ENCODE data around the gene HACD2.
A peak's percentile ranks its signal among the peaks of the same experiment; 100 is the strongest.

HACD2 gene, protein sequence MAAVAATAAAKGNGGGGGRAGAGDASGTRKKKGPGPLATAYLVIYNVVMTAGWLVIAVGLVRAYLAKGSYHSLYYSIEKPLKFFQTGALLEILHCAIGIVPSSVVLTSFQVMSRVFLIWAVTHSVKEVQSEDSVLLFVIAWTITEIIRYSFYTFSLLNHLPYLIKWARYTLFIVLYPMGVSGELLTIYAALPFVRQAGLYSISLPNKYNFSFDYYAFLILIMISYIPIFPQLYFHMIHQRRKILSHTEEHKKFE

DNA sequence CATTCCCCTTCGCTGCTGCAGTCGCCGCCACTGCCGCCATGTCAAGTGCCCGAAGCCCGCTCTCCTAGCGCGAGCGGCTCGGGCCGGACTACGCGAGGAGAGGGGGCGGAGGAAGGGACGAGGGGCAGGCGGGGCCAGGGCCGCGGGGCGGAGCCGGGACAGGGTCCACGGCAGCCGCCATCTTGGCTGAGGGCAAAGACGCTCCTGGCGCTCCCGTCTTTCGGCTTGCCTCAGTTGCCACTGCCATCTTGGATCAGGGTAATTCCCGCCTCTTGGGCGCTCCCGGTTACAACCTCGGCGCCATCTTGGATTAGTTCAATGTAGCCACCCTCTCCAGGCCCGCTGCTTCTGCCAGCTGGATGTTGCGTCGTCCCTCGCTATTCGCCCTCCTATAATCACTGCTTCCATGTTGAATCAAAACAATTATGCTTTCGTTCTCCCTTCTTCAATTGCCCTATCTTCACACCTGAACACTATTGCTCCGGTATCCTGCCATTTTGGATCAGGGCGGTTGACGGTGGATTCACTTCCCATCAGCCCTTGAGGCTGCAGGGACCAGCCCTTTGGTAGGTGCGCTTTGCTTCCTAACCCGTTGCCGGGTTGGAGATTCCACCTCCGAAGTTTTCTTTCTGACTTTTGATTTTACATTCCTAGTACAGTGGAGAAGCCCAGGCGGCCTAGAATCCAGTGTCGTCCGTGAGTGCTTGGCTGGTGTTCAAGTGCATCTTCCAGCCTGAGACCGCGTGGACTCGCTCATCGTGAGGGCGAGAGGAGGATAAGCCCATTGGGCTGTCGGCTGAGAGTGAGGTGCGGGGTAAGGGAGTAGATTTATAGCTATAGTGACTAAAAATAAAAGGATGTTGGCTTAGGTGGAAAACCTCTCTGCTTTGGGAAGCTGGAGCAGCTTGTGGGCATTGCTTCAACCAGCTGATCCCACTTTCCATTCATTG is at the start of gene HACD2:
HACD2 (minus strand) TSS at position 66 of the 950 bp plus-strand sequence; CDS start at position 40, 26 bp downstream.
- peaks cover 3% of the 10 kb centered on the region for H3K36me3 ChIP-seq (ENCODE audit: control insufficient read depth, insufficient read depth, low read length)
- H3K27me3 ChIP-seq (replicated peaks; ENCODE audit: control insufficient read depth, insufficient read depth, low read length): no peaks in the 10 kb centered on the region
- TF ChIP-seq, protein P1, sequence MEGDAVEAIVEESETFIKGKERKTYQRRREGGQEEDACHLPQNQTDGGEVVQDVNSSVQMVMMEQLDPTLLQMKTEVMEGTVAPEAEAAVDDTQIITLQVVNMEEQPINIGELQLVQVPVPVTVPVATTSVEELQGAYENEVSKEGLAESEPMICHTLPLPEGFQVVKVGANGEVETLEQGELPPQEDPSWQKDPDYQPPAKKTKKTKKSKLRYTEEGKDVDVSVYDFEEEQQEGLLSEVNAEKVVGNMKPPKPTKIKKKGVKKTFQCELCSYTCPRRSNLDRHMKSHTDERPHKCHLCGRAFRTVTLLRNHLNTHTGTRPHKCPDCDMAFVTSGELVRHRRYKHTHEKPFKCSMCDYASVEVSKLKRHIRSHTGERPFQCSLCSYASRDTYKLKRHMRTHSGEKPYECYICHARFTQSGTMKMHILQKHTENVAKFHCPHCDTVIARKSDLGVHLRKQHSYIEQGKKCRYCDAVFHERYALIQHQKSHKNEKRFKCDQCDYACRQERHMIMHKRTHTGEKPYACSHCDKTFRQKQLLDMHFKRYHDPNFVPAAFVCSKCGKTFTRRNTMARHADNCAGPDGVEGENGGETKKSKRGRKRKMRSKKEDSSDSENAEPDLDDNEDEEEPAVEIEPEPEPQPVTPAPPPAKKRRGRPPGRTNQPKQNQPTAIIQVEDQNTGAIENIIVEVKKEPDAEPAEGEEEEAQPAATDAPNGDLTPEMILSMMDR (IDR thresholded peaks at IDR 0.05; ENCODE audit: insufficient read depth, low read length, poor library complexity, severe bottlenecking): no peak
- DNase-seq (ENCODE audit: extremely low read depth, insufficient read length): peak; percentile 98
- H3K4me3 ChIP-seq (replicated peaks; ENCODE audit: low read depth, low read length): peak within 1 kb of the TSS; percentile 87

DNA sequence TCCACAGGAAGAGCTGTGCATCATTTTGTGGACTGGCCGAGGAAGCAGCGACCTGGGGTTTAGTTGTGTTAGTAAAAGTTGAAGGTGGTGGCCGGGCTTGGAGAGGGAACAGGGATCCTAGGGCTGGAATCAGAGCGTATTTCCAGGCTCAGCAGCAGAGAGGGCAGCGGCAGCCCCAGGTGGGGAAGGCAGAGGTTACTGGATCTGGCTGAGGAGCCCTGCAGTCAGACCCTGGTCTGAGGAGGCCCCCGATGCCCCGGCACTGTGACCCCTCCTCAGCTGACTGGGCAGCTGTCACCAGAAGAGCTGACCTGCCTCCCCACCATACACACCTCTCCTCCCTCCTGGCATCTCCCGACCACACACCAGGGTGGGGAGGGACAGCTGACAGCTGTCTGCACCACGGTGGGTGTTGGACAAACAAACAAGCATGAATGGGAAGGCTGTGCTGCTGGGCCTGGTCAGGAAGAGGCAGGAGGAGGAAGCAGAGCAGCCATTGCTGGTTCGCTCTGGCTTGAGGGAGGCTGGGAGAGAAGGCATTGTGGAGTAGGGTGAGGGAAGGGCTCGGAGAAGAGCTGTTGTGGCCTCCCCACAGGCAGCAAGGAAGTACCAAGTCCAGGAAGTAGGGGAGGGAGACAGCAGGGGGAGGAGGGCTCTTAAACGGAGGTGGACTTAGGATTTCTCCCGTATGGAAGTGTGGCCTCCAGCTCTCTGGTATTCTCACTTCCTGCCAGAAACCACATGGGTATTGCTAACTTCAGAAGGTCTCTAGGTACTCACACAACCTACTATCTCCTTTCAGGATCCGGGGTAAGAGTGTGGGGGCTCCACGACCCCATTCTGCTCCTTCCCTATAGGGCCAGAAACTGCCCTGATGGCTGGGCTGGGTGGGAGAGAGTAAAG is 49.5 kb upstream of the HACD2 start:
- Histone ChIP-seq H3K27me3 (replicated peaks; ENCODE audit: control insufficient read depth, insufficient read depth, low read length) (no peaks in the 10 kb centered on the region; the same call in 1 of the 2 replicates), H3K4me3 (replicated peaks; ENCODE audit: low read depth, low read length) (no peak overlapping the region), H3K36me3 (ENCODE audit: control insufficient read depth, insufficient read depth, low read length) (no peaks in the 10 kb centered on the region)
- TF ChIP-seq, protein P1 (IDR thresholded peaks at IDR 0.05; ENCODE audit: insufficient read depth, low read length, poor library complexity, severe bottlenecking): no peak
- no peak for DNase-seq (ENCODE audit: extremely low read depth, insufficient read length)

DNA sequence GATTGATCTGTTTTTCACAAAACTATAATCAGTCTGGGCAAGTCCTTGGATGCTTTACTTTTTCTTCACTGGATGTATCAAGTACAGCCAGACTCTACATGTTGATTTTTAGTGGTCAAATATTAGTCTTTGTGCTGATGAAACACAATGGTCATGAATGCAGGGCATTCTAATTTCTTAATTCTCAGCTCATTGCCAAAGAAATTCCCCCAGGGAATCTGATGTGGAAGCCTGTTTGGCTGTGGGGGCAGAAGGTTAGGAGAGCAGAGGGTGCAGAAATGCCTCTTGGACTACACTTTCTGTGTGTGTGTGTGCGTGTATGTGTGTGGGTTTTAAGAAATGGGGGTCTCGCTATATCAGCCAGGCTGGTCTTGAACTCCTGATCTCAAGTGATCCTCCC is 48.7 kb upstream of the HACD2 start:
- no peaks in the 10 kb centered on the region for H3K36me3 ChIP-seq (ENCODE audit: control insufficient read depth, insufficient read depth, low read length)
- H3K27me3 ChIP-seq (replicated peaks; ENCODE audit: control insufficient read depth, insufficient read depth, low read length): no peaks in the 10 kb centered on the region
- TF ChIP-seq, protein P1 (IDR thresholded peaks at IDR 0.05; ENCODE audit: insufficient read depth, low read length, poor library complexity, severe bottlenecking): no peak
- no peak for DNase-seq (ENCODE audit: extremely low read depth, insufficient read length)
- no peak overlapping the region for H3K4me3 ChIP-seq (replicated peaks; ENCODE audit: low read depth, low read length)

DNA sequence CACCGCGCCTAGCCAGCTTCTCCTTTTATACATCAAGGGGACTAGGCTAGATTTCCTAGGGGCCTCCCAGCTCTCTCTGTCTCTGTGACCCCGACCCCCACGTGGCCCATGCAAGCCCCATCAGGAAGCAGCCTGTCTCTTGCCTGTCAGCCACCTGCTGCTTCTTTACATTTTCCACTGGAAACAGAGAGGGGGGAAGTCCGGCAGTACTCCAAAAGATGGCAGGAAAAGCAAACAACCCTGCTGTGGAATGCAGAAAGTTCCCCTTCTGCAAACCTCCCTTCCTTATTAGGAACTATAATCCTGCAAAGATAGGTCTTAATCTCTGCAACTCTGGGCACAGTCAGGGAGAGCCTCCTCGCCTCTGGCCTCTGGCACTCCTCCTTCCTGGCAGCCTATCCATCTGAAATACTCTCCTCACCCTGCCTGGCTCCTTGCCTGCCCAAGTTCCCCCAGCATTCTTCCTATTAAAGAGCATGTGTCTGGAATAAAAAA is 47.4 kb upstream of the HACD2 start:
- no peaks in the 10 kb centered on the region for H3K27me3 ChIP-seq (replicated peaks; ENCODE audit: control insufficient read depth, insufficient read depth, low read length)
- TF ChIP-seq, protein P1 (IDR thresholded peaks at IDR 0.05; ENCODE audit: insufficient read depth, low read length, poor library complexity, severe bottlenecking): no peak
- no peak for DNase-seq (ENCODE audit: extremely low read depth, insufficient read length)
- H3K4me3 ChIP-seq (replicated peaks; ENCODE audit: low read depth, low read length): no peak overlapping the region
- no peaks in the 10 kb centered on the region for H3K36me3 ChIP-seq (ENCODE audit: control insufficient read depth, insufficient read depth, low read length)

DNA sequence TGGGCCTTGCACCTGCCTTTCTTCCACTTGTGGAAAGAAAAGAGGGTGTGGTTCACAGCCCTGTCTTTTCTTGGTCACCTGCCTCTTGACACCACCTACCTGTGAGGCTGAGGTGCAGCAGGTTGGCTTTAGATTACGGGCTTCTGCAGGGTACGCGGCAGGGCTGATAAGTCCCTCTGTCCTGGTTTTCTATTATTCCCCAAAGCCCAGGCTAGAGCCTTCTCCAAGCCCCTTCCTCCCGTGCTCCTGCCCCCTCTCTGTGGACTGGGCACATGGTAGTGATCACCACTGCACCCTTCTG is 44.8 kb upstream of the HACD2 start:
- no peaks in the 10 kb centered on the region for H3K27me3 ChIP-seq (replicated peaks; ENCODE audit: control insufficient read depth, insufficient read depth, low read length)
- DNase-seq (ENCODE audit: extremely low read depth, insufficient read length): no peak
- TF ChIP-seq, protein P1 (IDR thresholded peaks at IDR 0.05; ENCODE audit: insufficient read depth, low read length, poor library complexity, severe bottlenecking): no peak
- no peaks in the 10 kb centered on the region for H3K36me3 ChIP-seq (ENCODE audit: control insufficient read depth, insufficient read depth, low read length)
- no peak overlapping the region for H3K4me3 ChIP-seq (replicated peaks; ENCODE audit: low read depth, low read length)
